GM10266 (cell line): ENCODE measurements around the gene CLNK.

ENCODE experiments used
- DNase-seq: peaks from one replicate; pipeline ENCODE4 v3.0.0; 2012; ENCODE audit errors: extremely low spot score
- TF ChIP-seq, protein P1 (sequence below): IDR thresholded peaks from 2 replicates; pipeline ENCODE4 v1.5.1; 2012; ENCODE audit warnings: mild to moderate bottlenecking, low read depth; ENCODE audit not compliant: control insufficient read depth, insufficient read depth; ENCODE audit errors: missing control alignments

The CLNK gene, protein sequence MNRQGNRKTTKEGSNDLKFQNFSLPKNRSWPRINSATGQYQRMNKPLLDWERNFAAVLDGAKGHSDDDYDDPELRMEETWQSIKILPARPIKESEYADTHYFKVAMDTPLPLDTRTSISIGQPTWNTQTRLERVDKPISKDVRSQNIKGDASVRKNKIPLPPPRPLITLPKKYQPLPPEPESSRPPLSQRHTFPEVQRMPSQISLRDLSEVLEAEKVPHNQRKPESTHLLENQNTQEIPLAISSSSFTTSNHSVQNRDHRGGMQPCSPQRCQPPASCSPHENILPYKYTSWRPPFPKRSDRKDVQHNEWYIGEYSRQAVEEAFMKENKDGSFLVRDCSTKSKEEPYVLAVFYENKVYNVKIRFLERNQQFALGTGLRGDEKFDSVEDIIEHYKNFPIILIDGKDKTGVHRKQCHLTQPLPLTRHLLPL

DNA sequence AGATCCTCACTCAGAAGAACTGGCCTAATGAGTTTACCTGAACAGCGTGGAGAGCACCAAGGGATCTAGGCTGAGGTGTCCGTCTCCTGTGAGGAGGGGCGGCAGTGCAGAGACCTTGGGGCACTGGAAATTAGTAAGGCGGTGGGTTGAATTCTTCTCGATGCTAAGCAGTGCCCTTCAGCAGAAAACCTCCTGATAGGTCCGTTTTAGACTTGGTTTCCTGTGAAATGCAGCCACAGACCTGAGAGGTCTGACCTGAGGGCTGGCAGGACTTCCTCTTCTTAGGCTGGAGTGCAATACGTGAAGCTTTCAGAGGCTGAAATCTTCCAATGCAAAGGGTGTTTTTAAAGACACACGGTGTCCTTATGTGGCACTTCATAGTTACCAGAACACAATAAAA is at the start of gene CLNK:
TSS of gene CLNK (minus strand) at position 138 of the 400 bp plus-strand sequence. CDS start 16,899 bp downstream, outside the sequence.
- TF ChIP-seq, protein P1, sequence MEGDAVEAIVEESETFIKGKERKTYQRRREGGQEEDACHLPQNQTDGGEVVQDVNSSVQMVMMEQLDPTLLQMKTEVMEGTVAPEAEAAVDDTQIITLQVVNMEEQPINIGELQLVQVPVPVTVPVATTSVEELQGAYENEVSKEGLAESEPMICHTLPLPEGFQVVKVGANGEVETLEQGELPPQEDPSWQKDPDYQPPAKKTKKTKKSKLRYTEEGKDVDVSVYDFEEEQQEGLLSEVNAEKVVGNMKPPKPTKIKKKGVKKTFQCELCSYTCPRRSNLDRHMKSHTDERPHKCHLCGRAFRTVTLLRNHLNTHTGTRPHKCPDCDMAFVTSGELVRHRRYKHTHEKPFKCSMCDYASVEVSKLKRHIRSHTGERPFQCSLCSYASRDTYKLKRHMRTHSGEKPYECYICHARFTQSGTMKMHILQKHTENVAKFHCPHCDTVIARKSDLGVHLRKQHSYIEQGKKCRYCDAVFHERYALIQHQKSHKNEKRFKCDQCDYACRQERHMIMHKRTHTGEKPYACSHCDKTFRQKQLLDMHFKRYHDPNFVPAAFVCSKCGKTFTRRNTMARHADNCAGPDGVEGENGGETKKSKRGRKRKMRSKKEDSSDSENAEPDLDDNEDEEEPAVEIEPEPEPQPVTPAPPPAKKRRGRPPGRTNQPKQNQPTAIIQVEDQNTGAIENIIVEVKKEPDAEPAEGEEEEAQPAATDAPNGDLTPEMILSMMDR: no peak
- DNase-seq: peak; percentile 32

DNA sequence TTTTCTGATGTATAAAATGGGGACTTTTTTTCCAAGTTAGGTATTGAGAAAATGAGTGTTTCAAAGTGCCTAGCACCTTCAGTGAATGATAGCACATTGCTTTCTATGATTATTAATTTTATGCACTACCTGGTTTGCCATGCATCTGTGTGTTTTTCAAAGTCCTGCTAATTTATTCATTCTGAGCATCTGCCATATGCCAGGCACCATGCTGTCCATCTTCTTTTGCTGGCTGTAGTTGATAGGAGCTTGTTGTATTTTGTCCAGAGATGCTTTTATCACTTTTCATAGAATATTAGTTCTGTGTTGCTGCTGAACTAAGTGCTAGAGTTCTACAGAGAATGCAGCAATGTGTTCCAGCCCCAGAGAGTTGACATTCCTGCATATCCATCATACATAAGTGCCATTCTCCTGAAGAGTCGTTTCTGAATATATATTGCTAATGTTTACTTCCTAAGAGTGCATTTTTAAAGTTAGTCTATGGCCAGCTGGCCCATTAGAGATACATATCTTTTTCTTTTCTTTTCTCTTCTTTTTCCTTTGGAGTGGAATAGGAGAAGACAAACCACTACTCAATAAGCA is 49.0 kb upstream of the CLNK start:
- DNase-seq: no peak
- TF ChIP-seq, protein P1: no peak

DNA sequence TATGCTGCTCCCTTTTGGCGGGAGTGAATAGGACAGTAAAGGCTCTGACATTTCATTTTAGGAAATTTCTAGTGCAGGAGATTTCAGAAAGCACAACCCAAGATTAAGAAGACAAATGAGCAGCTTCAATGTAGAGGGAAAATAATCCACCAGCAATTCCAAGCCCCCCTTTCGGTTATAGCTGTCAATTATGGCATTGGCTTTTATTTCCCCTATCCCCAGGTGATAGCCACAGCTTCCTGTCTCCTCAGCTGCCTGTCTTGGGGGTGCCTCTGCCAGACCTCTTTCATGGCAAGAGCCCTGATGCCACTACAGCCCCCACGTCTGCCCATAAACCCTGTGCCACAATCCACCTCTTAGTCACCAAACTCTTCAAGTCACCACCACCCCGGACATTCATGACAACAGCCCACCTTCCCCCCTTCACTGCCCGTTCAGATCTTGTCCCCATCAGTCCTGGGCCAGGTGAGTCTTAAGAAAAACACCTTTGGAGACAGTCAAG is 48.4 kb upstream of the CLNK start:
- TF ChIP-seq, protein P1: no peak
- no peak for DNase-seq

DNA sequence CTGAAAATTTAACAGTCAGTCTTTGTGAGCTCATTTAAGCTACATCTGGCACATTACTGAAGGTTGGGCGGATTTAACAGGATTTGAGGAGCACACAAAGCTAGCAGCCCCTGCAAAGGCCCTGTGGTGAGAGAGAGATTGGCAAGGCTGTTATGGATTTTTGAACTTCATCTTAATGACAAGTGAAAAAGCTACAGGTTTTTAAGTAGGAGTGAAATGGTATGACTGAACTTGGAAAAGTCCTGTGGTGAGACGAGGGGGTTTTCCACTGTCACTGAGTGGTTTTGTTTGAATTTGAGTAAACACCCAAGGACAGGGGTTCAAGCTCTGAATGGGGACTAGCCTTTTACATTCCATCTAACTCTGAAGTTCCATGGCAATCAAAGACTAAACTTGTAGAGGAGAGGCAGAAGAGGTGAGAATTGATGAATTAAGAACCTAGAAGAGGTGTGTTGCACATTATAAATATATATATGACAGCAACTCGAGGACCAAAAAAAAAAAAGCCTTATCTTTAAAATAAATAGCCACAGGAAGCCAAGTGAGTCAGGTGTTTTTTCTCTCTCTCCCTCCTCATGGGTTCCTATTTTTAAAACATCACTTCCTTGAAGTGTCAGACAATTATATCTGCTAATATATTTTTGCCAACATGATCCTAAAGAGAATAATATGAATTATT is 47.8 kb upstream of the CLNK start:
- TF ChIP-seq, protein P1: no peak

DNA sequence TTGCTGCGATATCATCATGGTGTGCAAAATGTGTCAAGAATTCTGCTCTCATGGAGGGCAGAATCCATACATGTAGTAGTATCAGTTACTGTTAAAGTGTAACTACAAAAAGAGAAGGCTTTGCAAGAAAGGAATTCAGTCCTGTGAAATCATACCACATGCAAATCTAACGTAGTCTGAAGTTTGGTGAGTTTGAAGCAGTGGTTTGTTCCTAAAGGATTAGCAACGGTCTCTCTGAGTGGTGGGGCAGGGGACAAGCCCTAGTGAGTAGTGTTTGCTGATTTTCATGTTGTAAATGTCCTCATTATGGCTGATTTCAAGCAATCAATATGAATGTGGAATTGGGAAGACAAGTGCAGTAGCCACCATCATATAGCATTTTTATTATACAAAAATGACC is 47.1 kb upstream of the CLNK start:
- DNase-seq: no peak
- TF ChIP-seq, protein P1: no peak

More for the DNA sequence above, 47.8 kb upstream of the CLNK start:
- peak; percentile 14 for DNase-seq

DNA sequence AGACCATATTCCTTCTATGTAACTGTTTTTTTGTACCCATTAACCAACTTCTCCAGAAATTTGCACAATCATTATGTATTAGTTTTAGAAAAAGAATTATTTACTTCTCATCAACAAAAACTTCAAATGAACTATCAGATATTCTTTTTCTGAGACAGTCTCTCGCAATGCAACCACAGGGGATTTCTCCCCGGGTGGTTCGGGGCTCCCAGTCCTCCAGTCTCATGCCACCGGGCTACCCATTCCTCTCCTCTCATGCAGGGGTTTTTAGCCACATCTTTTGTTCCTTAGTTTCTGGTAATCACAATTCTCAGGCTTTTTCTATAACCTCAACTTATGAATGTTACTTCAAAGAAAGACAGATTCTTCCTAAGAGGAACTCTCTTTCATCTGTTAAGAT is 46.6 kb upstream of the CLNK start:
- TF ChIP-seq, protein P1: no peak
- no peak for DNase-seq
